PC-9 (cell line): ENCODE results near the gene MAP2K2.

ENCODE experiments used
- CTCF ChIP-seq: fragments of 200-600 bp; sonication (generic); conservative IDR thresholded peaks from 2 replicates; pipeline ENCODE4 v1.6.1; 2017; ENCODE audit warnings: mixed run types, antibody characterized with exemption, mild to moderate bottlenecking, moderate library complexity
- EZH2 ChIP-seq: fragments of 200-600 bp; sonication (generic); IDR thresholded peaks from 2 replicates; pipeline ENCODE4 v1.8.0; 2017; ENCODE audit warnings: antibody characterized with exemption, low read depth

- TF ChIP-seq CTCF (no peak), EZH2 (no peak)
Measured at GRCh38 chr19:4061178-4061682, 62.7 kb downstream of the MAP2K2 start.
